ENCODE results near the gene SNAPC2. TPM values are rescaled to one million over a fixed set of nuclear protein-coding genes. Genes with fewer than 3 reads are reported as not detected.

The SNAPC2 gene
- total RNA-seq, 4 donors from 2014 or later: 6.4 to 13.0 (median 9.4) TPM

GRCh38 chr19:7916955-7917266, 3.2 kb upstream of the SNAPC2 start:
- no peak for TF ChIP-seq CTCF (IDR thresholded peaks at IDR 0.05; ENCODE audit: low read depth)

GRCh38 chr19:7917267-7918061, 2.7 kb upstream of the SNAPC2 start:
- TF ChIP-seq CTCF (IDR thresholded peaks at IDR 0.05; ENCODE audit: low read depth): no peak

GRCh38 chr19:7918615-7919421, 1.3 kb upstream of the SNAPC2 start:
- no peak for TF ChIP-seq CTCF (IDR thresholded peaks at IDR 0.05; ENCODE audit: low read depth)

GRCh38 chr19:7920519-7921301, 572 bp downstream of the SNAPC2 start:
- no peak for TF ChIP-seq CTCF (IDR thresholded peaks at IDR 0.05; ENCODE audit: low read depth)

GRCh38 chr19:7921302-7921966, 1.3 kb downstream of the SNAPC2 start:
- no peak for TF ChIP-seq CTCF (IDR thresholded peaks at IDR 0.05; ENCODE audit: low read depth)

GRCh38 chr19:7921967-7922835, 2.1 kb downstream of the SNAPC2 start:
- no peak for TF ChIP-seq CTCF (IDR thresholded peaks at IDR 0.05; ENCODE audit: low read depth)

All from subcutaneous adipose tissue (tissue), 4 donors.